ENCODE measurements around the gene ZNF398. TPM values are rescaled to one million over a fixed set of nuclear protein-coding genes. Genes with fewer than 3 reads are reported as not detected.
A peak's percentile ranks its signal among the peaks of the same experiment; 100 is the strongest.

The ZNF398 gene
- total and polyA plus RNA-seq, 2 of the 13 experiments (the other 11 are each of a cell fraction or from before 2014, with no cell fraction given): 3.0 to 8.9 TPM

- TF ChIP-seq ZBTB49 (CRISPR knock-in tag; IDR thresholded peaks at IDR 0.05; ENCODE audit: borderline replicate concordance): no peak
- TF ChIP-seq ATF7-NPFF (CRISPR knock-in tag; IDR thresholded peaks at IDR 0.05; ENCODE audit: low read depth): peak; percentile 60; the same call in 1 of the 2 replicates
- TF ChIP-seq ZNF605 (CRISPR knock-in tag; IDR thresholded peaks at IDR 0.05): 0 out of 2 replicates have a peak, but pooled peaks have one; percentile 64
- no peak for TF ChIP-seq GTF3A (CRISPR knock-in tag; conservative IDR thresholded peaks at IDR 0.05)
- 0 out of 2 replicates have a peak, but pooled peaks have one; percentile 61 for TF ChIP-seq ZNF441 (CRISPR knock-in tag; IDR thresholded peaks at IDR 0.05; ENCODE audit: borderline replicate concordance)
- no peak for TF ChIP-seq NR2F1 (CRISPR knock-in tag; IDR thresholded peaks at IDR 0.05)
- TF ChIP-seq FOXK2 (IDR thresholded peaks at IDR 0.05): no peak
- TF ChIP-seq ZNF543 (CRISPR knock-in tag; IDR thresholded peaks at IDR 0.05): no peak; the same call in 1 of the 2 replicates
- no peak for TF ChIP-seq BCLAF1 (IDR thresholded peaks at IDR 0.05)
- TF ChIP-seq MLXIP (CRISPR knock-in tag; IDR thresholded peaks at IDR 0.05; ENCODE audit: borderline replicate concordance): no peak; the same call in 1 of the 2 replicates
- TF ChIP-seq ZKSCAN5 (CRISPR knock-in tag; IDR thresholded peaks at IDR 0.05): no peak
- TF ChIP-seq ZNF839 (CRISPR knock-in tag; IDR thresholded peaks at IDR 0.05; ENCODE audit: borderline replicate concordance): no peak
- no peak for TF ChIP-seq TP53 (CRISPR knock-in tag; conservative IDR thresholded peaks at IDR 0.05)
- TF ChIP-seq ZSCAN30 (CRISPR knock-in tag; IDR thresholded peaks at IDR 0.05): no peak
- TF ChIP-seq ZBTB43 (CRISPR knock-in tag; conservative IDR thresholded peaks at IDR 0.05): no peak
- no peak for TF ChIP-seq ZBTB21 (CRISPR knock-in tag; IDR thresholded peaks at IDR 0.05)
- no peak for TF ChIP-seq ZNF484 (CRISPR knock-in tag; IDR thresholded peaks at IDR 0.05; ENCODE audit: borderline replicate concordance, low read depth)
- no peak for TF ChIP-seq ZNF7 (CRISPR knock-in tag; IDR thresholded peaks at IDR 0.05)
Observed at GRCh38 chr7:149147752-149148653, 750 bp downstream of the ZNF398 start (continued).
